ENCODE data around the gene CEACAM16.
"Not testable (repeated sequence)": the region's sequence is repeated elsewhere in the genome, so short reads cannot be mapped to it uniquely, and the experiment has no call there.

DNA sequence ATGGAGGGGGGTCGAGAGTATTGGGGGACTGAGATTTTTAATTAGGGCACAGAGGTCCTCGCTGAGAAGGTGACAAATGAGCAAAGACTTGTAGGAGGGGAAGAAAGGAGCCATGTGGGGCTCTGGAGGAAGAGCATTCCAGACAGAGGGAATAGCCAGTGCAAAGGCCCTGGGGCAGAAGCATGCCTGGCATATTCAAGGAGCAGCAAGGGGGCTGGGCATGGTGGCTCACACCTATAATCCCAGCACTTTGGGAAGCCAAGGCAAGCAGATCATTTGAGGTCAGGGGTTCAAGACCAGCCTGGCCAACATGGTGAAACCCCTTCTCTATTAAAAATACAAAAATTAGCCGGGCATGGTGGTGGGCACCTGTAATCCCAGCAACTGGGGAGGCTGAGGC lies 14.6 kb upstream of the CEACAM16 start:
- not testable (repeated sequence) for TF ChIP-seq IKZF3 (tag by site-specific recombination; IDR thresholded peaks at IDR 0.05); ZNF785 (tag by site-specific recombination; IDR thresholded peaks at IDR 0.05); ZNF596 (tag by site-specific recombination; IDR thresholded peaks at IDR 0.05); ZNF132 (tag by site-specific recombination; IDR thresholded peaks at IDR 0.05; ENCODE audit: borderline replicate concordance); ZEB2 (tag by site-specific recombination; IDR thresholded peaks at IDR 0.05); ZNF768 (tag by site-specific recombination; IDR thresholded peaks at IDR 0.05); ZNF184 (tag by site-specific recombination; IDR thresholded peaks at IDR 0.05); ZNF121 (tag by site-specific recombination; IDR thresholded peaks at IDR 0.05); ZFP3 (tag by site-specific recombination; IDR thresholded peaks at IDR 0.05; ENCODE audit: low read depth); ZNF670 (tag by site-specific recombination; IDR thresholded peaks at IDR 0.05; ENCODE audit: low read depth); KLF16 (tag by site-specific recombination; IDR thresholded peaks at IDR 0.05)
- TF ChIP-seq, protein P1, sequence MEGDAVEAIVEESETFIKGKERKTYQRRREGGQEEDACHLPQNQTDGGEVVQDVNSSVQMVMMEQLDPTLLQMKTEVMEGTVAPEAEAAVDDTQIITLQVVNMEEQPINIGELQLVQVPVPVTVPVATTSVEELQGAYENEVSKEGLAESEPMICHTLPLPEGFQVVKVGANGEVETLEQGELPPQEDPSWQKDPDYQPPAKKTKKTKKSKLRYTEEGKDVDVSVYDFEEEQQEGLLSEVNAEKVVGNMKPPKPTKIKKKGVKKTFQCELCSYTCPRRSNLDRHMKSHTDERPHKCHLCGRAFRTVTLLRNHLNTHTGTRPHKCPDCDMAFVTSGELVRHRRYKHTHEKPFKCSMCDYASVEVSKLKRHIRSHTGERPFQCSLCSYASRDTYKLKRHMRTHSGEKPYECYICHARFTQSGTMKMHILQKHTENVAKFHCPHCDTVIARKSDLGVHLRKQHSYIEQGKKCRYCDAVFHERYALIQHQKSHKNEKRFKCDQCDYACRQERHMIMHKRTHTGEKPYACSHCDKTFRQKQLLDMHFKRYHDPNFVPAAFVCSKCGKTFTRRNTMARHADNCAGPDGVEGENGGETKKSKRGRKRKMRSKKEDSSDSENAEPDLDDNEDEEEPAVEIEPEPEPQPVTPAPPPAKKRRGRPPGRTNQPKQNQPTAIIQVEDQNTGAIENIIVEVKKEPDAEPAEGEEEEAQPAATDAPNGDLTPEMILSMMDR (tag by site-specific recombination; IDR thresholded peaks at IDR 0.05), result not testable (repeated sequence)
